NB4 (cell line): ENCODE results near the gene MEGF9.

Experiments used
- DNase-seq: peaks from one replicate; pipeline ENCODE4 v3.0.0; 2010; ENCODE audit warnings: low read depth
- H3K4me3 ChIP-seq: one replicate; pipeline ENCODE4 v1.5.1; 2011; ENCODE audit warnings: mild to moderate bottlenecking, low read depth, low read length, moderate library complexity
- MAX ChIP-seq: IDR thresholded peaks from 2 replicates; pipeline ENCODE4 v1.6.1; 2011; ENCODE audit warnings: low read depth, low read length
- MYC ChIP-seq: IDR thresholded peaks from 2 replicates; pipeline ENCODE4 v1.6.1; 2011; ENCODE audit warnings: low read depth, low read length
- POLR2A ChIP-seq: IDR thresholded peaks from 2 replicates; pipeline ENCODE4 v1.6.1; 2011; ENCODE audit warnings: mild to moderate bottlenecking; ENCODE audit not compliant: insufficient read length; ENCODE audit errors: extremely low read depth
- TF ChIP-seq, protein P1 (sequence below): IDR thresholded peaks from one replicate; pipeline ENCODE4 v1.5.1; 2012; ENCODE audit warnings: low read depth, low read length

Gene MEGF9

DNA sequence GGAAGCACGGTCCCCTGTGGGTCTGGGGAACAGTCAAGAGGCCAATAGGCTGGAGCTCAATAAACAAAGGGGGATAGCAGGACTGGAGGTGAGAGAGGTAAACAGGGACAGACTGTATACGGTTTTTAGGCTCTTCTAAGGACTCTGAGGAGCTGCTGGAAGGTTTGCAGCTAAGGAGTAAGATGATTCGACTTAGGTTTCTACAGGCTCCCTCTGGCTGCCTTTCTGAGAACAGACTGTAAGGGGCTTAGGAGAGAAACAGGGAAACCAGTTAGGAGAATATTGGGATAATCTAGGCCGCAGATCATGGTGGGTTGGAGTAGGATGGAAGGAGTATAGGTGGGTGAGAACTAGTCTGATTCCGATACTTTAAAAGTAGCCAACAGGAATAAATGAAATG lies 144.7 kb downstream of the MEGF9 start:
- H3K4me3 ChIP-seq = no peak overlapping the region
- no peak for DNase-seq
- no peak for TF ChIP-seq MYC
- TF ChIP-seq POLR2A = no peak
- TF ChIP-seq, protein P1, sequence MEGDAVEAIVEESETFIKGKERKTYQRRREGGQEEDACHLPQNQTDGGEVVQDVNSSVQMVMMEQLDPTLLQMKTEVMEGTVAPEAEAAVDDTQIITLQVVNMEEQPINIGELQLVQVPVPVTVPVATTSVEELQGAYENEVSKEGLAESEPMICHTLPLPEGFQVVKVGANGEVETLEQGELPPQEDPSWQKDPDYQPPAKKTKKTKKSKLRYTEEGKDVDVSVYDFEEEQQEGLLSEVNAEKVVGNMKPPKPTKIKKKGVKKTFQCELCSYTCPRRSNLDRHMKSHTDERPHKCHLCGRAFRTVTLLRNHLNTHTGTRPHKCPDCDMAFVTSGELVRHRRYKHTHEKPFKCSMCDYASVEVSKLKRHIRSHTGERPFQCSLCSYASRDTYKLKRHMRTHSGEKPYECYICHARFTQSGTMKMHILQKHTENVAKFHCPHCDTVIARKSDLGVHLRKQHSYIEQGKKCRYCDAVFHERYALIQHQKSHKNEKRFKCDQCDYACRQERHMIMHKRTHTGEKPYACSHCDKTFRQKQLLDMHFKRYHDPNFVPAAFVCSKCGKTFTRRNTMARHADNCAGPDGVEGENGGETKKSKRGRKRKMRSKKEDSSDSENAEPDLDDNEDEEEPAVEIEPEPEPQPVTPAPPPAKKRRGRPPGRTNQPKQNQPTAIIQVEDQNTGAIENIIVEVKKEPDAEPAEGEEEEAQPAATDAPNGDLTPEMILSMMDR = no peak
- no peak for TF ChIP-seq MAX

DNA sequence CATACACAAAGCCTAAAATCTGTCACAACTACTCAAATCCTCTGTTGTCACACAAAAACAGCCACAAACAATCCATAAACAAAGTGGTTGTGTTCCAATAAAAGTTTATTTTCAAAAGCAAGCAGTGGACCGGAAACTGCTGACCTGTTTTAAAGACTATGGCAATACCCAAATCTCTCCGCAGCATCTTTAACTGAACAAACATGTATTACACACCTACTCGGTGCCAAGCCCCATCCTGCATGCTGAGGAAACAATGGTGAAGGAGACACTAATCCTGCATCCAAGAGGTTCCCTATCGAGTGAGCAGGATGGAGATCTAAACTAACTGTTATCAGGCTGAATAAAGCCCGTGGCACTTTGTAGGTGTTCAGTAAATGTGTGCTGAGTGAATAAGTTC lies 145.5 kb downstream of the MEGF9 start:
- TF ChIP-seq POLR2A (no peak), MYC (no peak), MAX (no peak)
- TF ChIP-seq, protein P1 = no peak
- no peak for DNase-seq
- no peak overlapping the region for H3K4me3 ChIP-seq

DNA sequence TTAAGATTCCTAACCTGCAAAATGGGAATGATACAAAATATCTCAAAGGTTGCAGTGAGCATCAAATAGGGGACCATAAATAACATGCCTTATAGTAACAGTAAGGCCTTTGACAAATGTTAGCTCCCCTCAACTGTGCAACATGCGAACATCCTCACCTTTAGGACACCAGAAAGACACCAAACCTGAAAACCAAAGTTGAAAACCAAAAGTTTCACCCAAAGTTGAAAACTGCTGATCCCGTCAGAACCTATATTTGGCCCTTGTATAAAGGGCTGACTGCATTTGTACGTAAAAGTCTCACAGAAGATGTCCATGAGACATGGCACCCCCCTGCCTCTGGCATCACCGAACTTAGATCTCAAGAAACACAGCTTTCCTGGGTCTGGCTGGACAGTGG lies 146.4 kb downstream of the MEGF9 start:
- no peak for DNase-seq
- H3K4me3 ChIP-seq = no peak overlapping the region
- no peak for TF ChIP-seq POLR2A
- TF ChIP-seq MAX = no peak
- TF ChIP-seq, protein P1 = no peak
- TF ChIP-seq MYC = no peak

- DNase-seq = no peak
- no peak for TF ChIP-seq POLR2A
- no peak for TF ChIP-seq MAX
- TF ChIP-seq, protein P1 = no peak
- no peak overlapping the region for H3K4me3 ChIP-seq
Measured at GRCh38 chr9:120567081-120567480, 147.2 kb downstream of the MEGF9 start.

DNA sequence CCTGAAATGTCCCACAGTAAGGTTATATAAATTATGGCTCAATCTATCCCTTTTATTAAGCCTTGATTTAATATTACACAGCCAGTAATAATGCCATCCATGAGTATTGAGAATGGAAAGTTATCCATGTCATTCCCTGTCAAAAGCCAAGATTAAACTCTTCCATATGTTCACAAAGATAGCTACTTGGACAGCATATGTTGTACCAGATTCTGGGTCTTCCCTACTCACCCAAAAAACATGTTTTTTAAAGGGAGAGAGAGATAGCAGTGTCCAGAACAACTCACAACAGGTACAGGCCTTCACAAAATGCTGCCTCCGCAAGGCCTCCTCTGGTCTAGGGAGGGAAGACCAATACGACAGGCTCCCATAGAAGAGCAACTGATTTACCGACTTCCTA lies 149.7 kb downstream of the MEGF9 start:
- DNase-seq = no peak
- H3K4me3 ChIP-seq = no peak overlapping the region
- TF ChIP-seq POLR2A (no peak), MYC (no peak), MAX (no peak)
- TF ChIP-seq, protein P1 = no peak
